GM12872 (cell line): ENCODE results near the gene DNAL1.

Experiments used
- TF ChIP-seq, protein P1 (sequence below): IDR thresholded peaks from 3 replicates; pipeline ENCODE4 v1.5.1; 2011; ENCODE audit warnings: low read depth, mild to moderate bottlenecking, low read length, moderate library complexity; ENCODE audit not compliant: insufficient read depth

DNAL1 gene

DNA sequence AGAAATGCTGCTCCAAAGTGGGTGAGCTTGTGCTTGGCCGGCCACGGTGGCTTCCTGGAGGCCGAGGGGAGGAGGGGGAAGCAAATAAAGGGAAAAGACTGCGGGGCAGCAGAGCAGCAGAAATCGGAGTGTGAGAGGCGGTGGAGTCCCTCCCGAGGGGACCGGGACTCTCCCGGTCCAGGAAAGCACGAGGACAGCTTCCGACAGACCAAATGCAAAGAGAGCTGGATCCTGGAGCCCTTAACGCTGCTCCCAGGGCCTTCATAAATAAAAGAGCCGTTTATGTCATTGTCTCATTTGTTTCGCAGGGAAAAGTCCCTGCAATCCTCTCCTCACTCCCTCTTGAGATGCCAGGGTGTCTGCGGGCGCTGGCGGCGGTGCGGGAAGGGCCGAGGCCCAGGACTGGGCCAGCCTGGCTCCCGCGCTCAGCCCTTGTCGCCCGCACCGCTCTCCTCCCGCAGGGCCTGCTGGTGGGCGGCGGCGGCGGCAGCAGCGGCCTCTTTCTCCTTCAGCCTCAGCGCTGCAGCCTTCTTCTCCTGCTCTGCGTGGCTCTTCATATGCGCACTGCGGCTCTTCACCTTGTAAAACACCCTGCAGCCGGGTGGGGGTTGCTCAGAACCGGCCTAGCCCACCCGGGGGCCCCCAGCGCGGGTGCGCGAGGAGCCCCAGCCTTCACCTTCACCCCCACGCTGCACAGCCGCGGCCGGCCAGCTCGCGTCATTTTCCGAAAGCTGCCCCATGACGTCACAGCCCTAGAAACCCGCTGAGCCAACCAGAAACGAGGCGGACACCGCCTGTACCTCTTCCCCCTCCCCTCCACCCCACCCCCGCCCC is 73.8 kb downstream of the DNAL1 start:
- TF ChIP-seq, protein P1, sequence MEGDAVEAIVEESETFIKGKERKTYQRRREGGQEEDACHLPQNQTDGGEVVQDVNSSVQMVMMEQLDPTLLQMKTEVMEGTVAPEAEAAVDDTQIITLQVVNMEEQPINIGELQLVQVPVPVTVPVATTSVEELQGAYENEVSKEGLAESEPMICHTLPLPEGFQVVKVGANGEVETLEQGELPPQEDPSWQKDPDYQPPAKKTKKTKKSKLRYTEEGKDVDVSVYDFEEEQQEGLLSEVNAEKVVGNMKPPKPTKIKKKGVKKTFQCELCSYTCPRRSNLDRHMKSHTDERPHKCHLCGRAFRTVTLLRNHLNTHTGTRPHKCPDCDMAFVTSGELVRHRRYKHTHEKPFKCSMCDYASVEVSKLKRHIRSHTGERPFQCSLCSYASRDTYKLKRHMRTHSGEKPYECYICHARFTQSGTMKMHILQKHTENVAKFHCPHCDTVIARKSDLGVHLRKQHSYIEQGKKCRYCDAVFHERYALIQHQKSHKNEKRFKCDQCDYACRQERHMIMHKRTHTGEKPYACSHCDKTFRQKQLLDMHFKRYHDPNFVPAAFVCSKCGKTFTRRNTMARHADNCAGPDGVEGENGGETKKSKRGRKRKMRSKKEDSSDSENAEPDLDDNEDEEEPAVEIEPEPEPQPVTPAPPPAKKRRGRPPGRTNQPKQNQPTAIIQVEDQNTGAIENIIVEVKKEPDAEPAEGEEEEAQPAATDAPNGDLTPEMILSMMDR: no peak

DNA sequence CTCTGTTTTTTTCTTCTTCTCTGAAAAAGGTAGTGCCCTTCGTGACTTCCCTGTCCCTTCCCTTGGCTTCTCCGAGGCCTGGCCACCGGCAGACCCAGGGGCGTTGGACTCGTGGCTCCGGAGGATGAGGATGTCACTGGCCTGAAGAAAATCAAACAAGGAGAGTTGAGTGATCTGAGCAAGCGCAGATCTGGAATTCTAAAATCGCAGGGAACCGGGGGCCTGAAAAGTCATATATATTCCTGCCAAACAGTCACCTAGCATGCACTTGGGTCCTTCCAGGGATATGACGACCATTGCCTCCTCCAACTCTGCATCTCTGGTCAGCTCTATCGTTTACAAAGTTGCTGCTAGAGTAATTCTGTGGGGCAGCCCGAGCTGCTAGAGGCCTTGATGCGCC is 74.6 kb downstream of the DNAL1 start:
- TF ChIP-seq, protein P1: no peak

DNA sequence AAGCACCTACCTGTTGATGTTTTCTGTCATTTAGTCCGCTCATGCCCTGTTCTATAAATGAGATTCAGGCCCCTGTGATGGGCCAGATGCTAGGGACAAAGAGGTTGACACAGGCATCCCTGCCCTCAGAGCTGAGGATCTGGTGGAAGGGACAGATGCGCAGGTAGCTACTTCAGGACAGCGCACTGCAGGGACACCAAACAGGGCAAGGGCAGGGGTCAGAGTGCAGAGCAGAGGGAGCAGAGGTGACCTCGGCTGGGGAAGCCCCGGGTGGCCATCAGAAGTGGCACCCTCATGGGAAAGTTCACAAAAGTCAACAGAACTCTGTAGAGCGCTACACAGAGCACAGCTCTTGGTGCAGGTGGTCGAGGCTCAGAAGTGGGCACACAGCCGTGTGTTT is 75.0 kb downstream of the DNAL1 start:
- TF ChIP-seq, protein P1: no peak

DNA sequence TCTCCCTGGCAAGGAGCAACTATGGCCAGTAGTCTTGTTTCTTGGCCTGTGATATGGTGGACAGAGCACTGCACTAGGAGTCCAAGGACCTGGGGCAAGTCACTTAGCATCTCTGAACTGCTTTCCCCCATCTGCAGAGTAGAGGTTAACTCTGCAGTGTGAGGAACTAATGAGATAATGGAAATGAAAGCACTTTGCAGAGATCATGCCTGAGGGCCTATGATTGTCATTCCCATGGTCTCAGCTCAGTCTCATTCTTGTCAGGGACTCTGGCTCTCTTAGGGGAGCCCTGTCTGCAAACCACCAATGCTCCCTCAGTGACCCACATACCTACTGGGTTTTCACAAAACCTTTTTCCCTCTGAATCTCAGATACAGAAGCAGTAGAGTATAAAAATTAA is 75.8 kb downstream of the DNAL1 start:
- TF ChIP-seq, protein P1: no peak

DNA sequence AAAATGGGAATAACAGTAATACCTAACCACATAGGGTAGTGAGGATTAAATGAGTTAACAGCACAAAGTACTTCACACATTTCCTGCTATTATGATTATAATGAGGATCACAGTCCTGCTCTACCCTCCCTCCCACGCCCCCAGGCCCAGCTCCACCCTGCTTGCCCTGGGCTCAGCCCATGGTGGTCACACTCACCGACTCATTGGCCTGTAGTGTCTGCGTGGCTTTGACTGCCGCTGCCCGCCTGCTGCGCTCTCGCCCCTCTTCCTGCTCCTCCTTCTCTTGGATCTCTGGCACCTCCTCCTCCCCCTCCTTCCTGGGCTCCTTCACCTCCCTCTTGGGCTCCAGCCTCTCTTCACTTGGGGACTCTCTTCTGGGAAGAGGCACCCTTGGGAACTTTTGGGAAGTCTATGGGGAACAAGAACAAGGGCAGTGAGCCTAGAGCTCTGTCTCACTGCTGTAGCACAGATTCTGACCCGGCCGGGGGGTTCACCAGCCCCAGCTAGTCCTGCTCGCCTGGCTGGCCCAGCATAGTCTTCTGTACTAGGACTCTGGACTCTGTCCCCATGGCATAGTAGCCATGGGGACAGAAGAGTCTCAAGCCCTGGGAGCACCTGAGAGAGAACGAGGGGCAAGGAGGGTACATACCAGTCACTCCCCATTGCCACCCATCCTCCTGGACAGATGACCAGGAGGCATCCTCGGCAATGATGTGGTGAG is 76.5 kb downstream of the DNAL1 start:
- TF ChIP-seq, protein P1: no peak

DNA sequence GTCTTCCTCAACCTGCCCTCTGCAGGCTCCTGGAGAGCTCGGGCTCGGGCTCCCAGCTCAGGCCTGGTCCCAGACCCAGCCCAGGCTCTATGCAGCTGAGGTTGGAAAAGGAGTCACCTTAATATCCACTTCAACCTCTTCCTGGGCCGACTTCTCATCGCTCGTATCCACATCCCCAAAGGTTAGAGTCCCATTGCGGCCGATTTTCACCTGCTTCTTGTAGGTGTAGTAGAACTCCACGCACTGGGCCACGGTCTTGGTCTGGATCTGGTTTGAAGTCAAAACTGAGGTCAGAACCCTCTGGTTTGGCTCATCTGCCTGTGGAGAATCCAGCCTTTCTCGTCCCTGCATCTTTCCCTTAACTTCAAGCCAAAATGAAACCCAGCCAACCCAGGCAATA is 77.8 kb downstream of the DNAL1 start:
- TF ChIP-seq, protein P1: no peak

DNA sequence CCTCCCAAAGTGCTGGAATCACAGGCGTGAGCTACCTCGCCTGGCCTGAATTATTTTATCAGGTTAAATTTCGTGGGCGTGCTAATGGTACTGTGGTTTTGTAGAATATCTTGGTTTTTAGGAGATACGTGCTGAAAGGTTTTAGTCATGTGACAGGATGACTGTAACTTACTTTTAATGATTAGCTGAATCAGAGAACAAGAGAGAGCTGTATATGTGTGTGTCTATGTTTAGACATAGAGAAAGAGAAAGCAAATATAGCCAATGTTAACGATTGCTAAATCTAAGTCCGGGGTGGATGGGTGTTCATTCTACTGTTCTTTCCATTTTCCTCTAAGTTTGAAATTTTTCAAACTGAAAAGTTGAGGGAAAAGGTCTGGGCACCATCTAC is 78.6 kb downstream of the DNAL1 start:
- TF ChIP-seq, protein P1: no peak
